Measurements from ENCODE around the gene NUPR1. TPM values are rescaled to one million over a fixed set of nuclear protein-coding genes. Genes with fewer than 3 reads are reported as not detected.

The NUPR1 gene
- polyA plus RNA-seq, 1 of the 3 experiments (the other 2 are of a cell fraction): 0.61 TPM

- TF ChIP-seq ZBTB33 (IDR thresholded peaks at IDR 0.05; ENCODE audit: borderline replicate concordance, low read depth): no peak
- no peak for TF ChIP-seq USF1 (IDR thresholded peaks at IDR 0.05; ENCODE audit: borderline replicate concordance, low read depth)
- TF ChIP-seq MEF2A (IDR thresholded peaks at IDR 0.05; ENCODE audit: borderline replicate concordance, low read depth): no peak
- no peak for TF ChIP-seq POLR2AphosphoS5 (IDR thresholded peaks at IDR 0.05; ENCODE audit: low read depth, low read length)
- no peak for TF ChIP-seq RAD21 (IDR thresholded peaks at IDR 0.05; ENCODE audit: low read length)
- TF ChIP-seq RXRA (IDR thresholded peaks at IDR 0.05; ENCODE audit: borderline replicate concordance, low read depth): no peak
- no peak for TF ChIP-seq GABPA (IDR thresholded peaks at IDR 0.05; ENCODE audit: low read depth)
- no peak for TF ChIP-seq USF2 (IDR thresholded peaks at IDR 0.05; ENCODE audit: borderline replicate concordance, low read depth, low read length)
- no peak for TF ChIP-seq SMC3 (IDR thresholded peaks at IDR 0.05; ENCODE audit: low read depth, low read length)
- no peak for TF ChIP-seq TEAD4 (IDR thresholded peaks at IDR 0.05; ENCODE audit: borderline replicate concordance, insufficient read depth)
- no peak for TF ChIP-seq TAF1 (IDR thresholded peaks at IDR 0.05; ENCODE audit: borderline replicate concordance, low read depth, low read length)
- Histone ChIP-seq H3F3A (replicated peaks; ENCODE audit: insufficient read depth) (peaks cover 3% of the 10 kb centered on the region), H3K9me3 (no peaks in the 10 kb centered on the region), H2AFZ (ENCODE audit: low read depth) (no peak overlapping the region), H4K20me1 (ENCODE audit: insufficient read depth) (no peaks in the 10 kb centered on the region), H3K4me3 (ENCODE audit: low read depth in 2 of 2, low read length in 1 of 2) (no peak overlapping the region), H3K79me2 (ENCODE audit: insufficient read depth) (no peaks in the 10 kb centered on the region), H3K27me3 (ENCODE audit: insufficient read depth) (no peaks in the 10 kb centered on the region), H3K4me2 (no peak overlapping the region), H3K9me2 (no peaks in the 10 kb centered on the region), H3K9ac (no peak overlapping the region), H3K4me1 (ENCODE audit: control insufficient read depth in 1 of 2, insufficient read depth in 2 of 2, low read depth in 1 of 2, low read length in 1 of 2) (peaks cover 0 to 5% of the 10 kb centered on the region in 2 experiments; a peak in 1 of 4 replicates), H3K27ac (ENCODE audit: low read depth in 2 of 2, low read length in 1 of 2) (no peak overlapping the region), H3K36me3 (replicated peaks in 1 of 2; ENCODE audit: control insufficient read depth in 1 of 2, insufficient read depth in 2 of 2, low read length in 1 of 2) (no peaks in the 10 kb centered on the region)
- CTCF ChIA-PET: no interaction called here
- 82% methylated on average over 7 of the region's 7 CpGs for WGBS (ENCODE audit: low lambda C conversion rate)
- no peak for DNase-seq
- POLR2A ChIA-PET: no interaction called here
These were observed 3.9 kb upstream of the NUPR1 start for GRCh38 chr16:28542646-28543045.

GRCh38 chr16:28540346-28540745, 1.6 kb upstream of the NUPR1 start:
- 84% methylated on average over 3 of the region's 3 CpGs for WGBS (ENCODE audit: low lambda C conversion rate)
- Histone ChIP-seq H3K9me2 (no peaks in the 10 kb centered on the region), H3K4me1 (ENCODE audit: control insufficient read depth in 1 of 2, insufficient read depth in 2 of 2, low read depth in 1 of 2, low read length in 1 of 2) (peaks cover 0 to 5% of the 10 kb centered on the region in 2 experiments; a peak in 1 of 4 replicates), H3K4me2 (no peak overlapping the region), H2AFZ (ENCODE audit: low read depth) (no peak overlapping the region), H3K9ac (no peak overlapping the region), H3K4me3 (ENCODE audit: low read depth in 2 of 2, low read length in 1 of 2) (no peak overlapping the region), H4K20me1 (ENCODE audit: insufficient read depth) (no peaks in the 10 kb centered on the region), H3K9me3 (no peaks in the 10 kb centered on the region), H3F3A (replicated peaks; ENCODE audit: insufficient read depth) (no peaks in the 10 kb centered on the region), H3K79me2 (ENCODE audit: insufficient read depth) (no peaks in the 10 kb centered on the region), H3K27ac (ENCODE audit: low read depth in 2 of 2, low read length in 1 of 2) (no peak overlapping the region), H3K27me3 (ENCODE audit: insufficient read depth) (no peaks in the 10 kb centered on the region), H3K36me3 (replicated peaks in 1 of 2; ENCODE audit: control insufficient read depth in 1 of 2, insufficient read depth in 2 of 2, low read length in 1 of 2) (no peaks in the 10 kb centered on the region)
- DNase-seq: no peak
- POLR2A ChIA-PET: no interaction called here
- CTCF ChIA-PET: interaction anchor here (0.9 kb wide), 1 partner anchor 12 kb away, joined by 3 read pairs; no protein-coding TSS in a partner anchor
- no peak for TF ChIP-seq REST (IDR thresholded peaks at IDR 0.05; ENCODE audit: low read depth, low read length)
- TF ChIP-seq NFIC (IDR thresholded peaks at IDR 0.05; ENCODE audit: borderline replicate concordance): no peak
- TF ChIP-seq TCF12 (IDR thresholded peaks at IDR 0.05): no peak
- TF ChIP-seq IRF3 (IDR thresholded peaks at IDR 0.05; ENCODE audit: low read depth, low read length): no peak
- no peak for TF ChIP-seq RAD21 (IDR thresholded peaks at IDR 0.05; ENCODE audit: low read length)
- TF ChIP-seq CHD2 (IDR thresholded peaks at IDR 0.05; ENCODE audit: low read length, partially characterized antibody): no peak
- TF ChIP-seq RCOR1 (IDR thresholded peaks at IDR 0.05; ENCODE audit: low read length): no peak
- no peak for TF ChIP-seq USF1 (IDR thresholded peaks at IDR 0.05; ENCODE audit: borderline replicate concordance, low read depth)
- TF ChIP-seq ELF1 (IDR thresholded peaks at IDR 0.05): no peak
- no peak for TF ChIP-seq JUND (IDR thresholded peaks at IDR 0.05)
- TF ChIP-seq TEAD4 (IDR thresholded peaks at IDR 0.05; ENCODE audit: borderline replicate concordance, insufficient read depth): no peak
- no peak for TF ChIP-seq RXRA (IDR thresholded peaks at IDR 0.05; ENCODE audit: borderline replicate concordance, low read depth)

All from SK-N-SH (cell line).